Mesothelial cell of epicardium (in vitro differentiated cells): Measurements from ENCODE around the gene LRMDA. TPM values are rescaled to one million over a fixed set of nuclear protein-coding genes. Genes with fewer than 3 reads are reported as not detected.
"Not testable (repeated sequence)": the region's sequence is repeated elsewhere in the genome, so short reads cannot be mapped to it uniquely, and the experiment has no call there.

Source experiments
- DNase-seq, 2 experiments: peaks; one replicate each; pipeline ENCODE4 v3.0.0; 2021; ENCODE audit warnings: low spot score in 2 of 2; ENCODE audit not compliant: unreplicated experiment in 2 of 2
- H3K27ac Mint-ChIP-seq: 2 replicates; pipeline ENCODE4 v1.8.0; 2021; ENCODE audit warnings: mixed read lengths
- H3K27me3 Mint-ChIP-seq: 2 replicates; pipeline ENCODE4 v1.8.0; 2021; ENCODE audit warnings: low read depth, mixed read lengths
- H3K36me3 Mint-ChIP-seq: 2 replicates; pipeline ENCODE4 v1.8.0; 2021; ENCODE audit warnings: mixed read lengths
- H3K4me1 Mint-ChIP-seq: 2 replicates; pipeline ENCODE4 v1.8.0; 2021; ENCODE audit warnings: mixed read lengths
- H3K4me3 Mint-ChIP-seq: 2 replicates; pipeline ENCODE4 v1.8.0; 2021; ENCODE audit warnings: mild to moderate bottlenecking, moderate library complexity, mixed read lengths
- H3K9me3 Mint-ChIP-seq: 2 replicates; pipeline ENCODE4 v1.8.0; 2021; ENCODE audit warnings: mixed read lengths
- CTCF ChIP-seq: fragments of 200-600 bp; sonication (generic); IDR thresholded peaks from one replicate; pipeline ENCODE4 v1.5.0; 2021; ENCODE audit warnings: antibody characterized with exemption; ENCODE audit not compliant: unreplicated experiment
- total RNA-seq: library from RNA; stranded (reverse); gene quantifications from 3 replicates; pipeline ENCODE4 v1.2.1, GENCODE V29; 2021

LRMDA gene
- total RNA-seq, 1 donor from 2014 or later: 2.0 TPM

- Mint-ChIP-seq H3K27me3 (peaks cover 63% of the 10 kb centered on the region), H3K4me3 (no peak overlapping the region), H3K4me1 (peaks cover 37% of the 10 kb centered on the region), H3K27ac (no peak overlapping the region), H3K9me3 (no peaks in the 10 kb centered on the region), H3K36me3 (no peaks in the 10 kb centered on the region)
- TF ChIP-seq CTCF: no peak
- DNase-seq: no peak
Observed at GRCh38 chr10:75619635-75620034, 188.2 kb downstream of the LRMDA start.

- Mint-ChIP-seq H3K36me3 (no peaks in the 10 kb centered on the region), H3K4me3 (no peak overlapping the region), H3K27me3 (peaks cover 69% of the 10 kb centered on the region), H3K4me1 (peaks cover 38% of the 10 kb centered on the region), H3K27ac (no peak overlapping the region), H3K9me3 (no peaks in the 10 kb centered on the region)
- TF ChIP-seq CTCF: no peak
- no peak for DNase-seq
Observed at GRCh38 chr10:75620356-75620755, 188.9 kb downstream of the LRMDA start.

GRCh38 chr10:75621003-75621402 lies 189.6 kb downstream of the LRMDA start:
- not testable (repeated sequence) for DNase-seq, H3K27ac Mint-ChIP-seq, H3K36me3 Mint-ChIP-seq, H3K4me3 Mint-ChIP-seq, H3K9me3 Mint-ChIP-seq
- Mint-ChIP-seq H3K4me1 (peaks cover 40% of the 10 kb centered on the region), H3K27me3 (peaks cover 71% of the 10 kb centered on the region)

- no peak for DNase-seq
- no peak overlapping the region for H3K27ac Mint-ChIP-seq
- peaks cover 37% of the 10 kb centered on the region for H3K4me1 Mint-ChIP-seq
- H3K27me3 Mint-ChIP-seq: peaks cover 72% of the 10 kb centered on the region
- TF ChIP-seq CTCF: no peak
- no peaks in the 10 kb centered on the region for H3K36me3 Mint-ChIP-seq
- H3K4me3 Mint-ChIP-seq: no peak overlapping the region
- H3K9me3 Mint-ChIP-seq: no peaks in the 10 kb centered on the region
Observed at GRCh38 chr10:75622503-75622902, 191.1 kb downstream of the LRMDA start.

GRCh38 chr10:75623310-75624093 lies 192.1 kb downstream of the LRMDA start:
- DNase-seq: no peak
- Mint-ChIP-seq H3K4me3 (no peak overlapping the region), H3K27me3 (peaks cover 76% of the 10 kb centered on the region), H3K4me1 (peaks cover 37% of the 10 kb centered on the region), H3K9me3 (no peaks in the 10 kb centered on the region), H3K36me3 (no peaks in the 10 kb centered on the region), H3K27ac (no peak overlapping the region)
- no peak for TF ChIP-seq CTCF

GRCh38 chr10:75624638-75625037 lies 193.2 kb downstream of the LRMDA start:
- Mint-ChIP-seq H3K27me3 (peaks cover 78% of the 10 kb centered on the region), H3K27ac (no peak overlapping the region), H3K9me3 (no peaks in the 10 kb centered on the region), H3K4me1 (peaks cover 37% of the 10 kb centered on the region), H3K36me3 (no peaks in the 10 kb centered on the region), H3K4me3 (no peak overlapping the region)
- no peak for TF ChIP-seq CTCF
- DNase-seq: no peak
